GM19239 (cell line): Measurements from ENCODE around the gene CUL4A.
"Not testable (repeated sequence)": the region's sequence is repeated elsewhere in the genome, so short reads cannot be mapped to it uniquely, and the experiment has no call there.

Source experiments
- DNase-seq: peaks from one replicate; pipeline ENCODE4 v3.0.0; 2011; ENCODE audit warnings: low spot score; ENCODE audit not compliant: insufficient read length
- FAIRE-seq: peaks from 2 replicates; lab custom pipeline; 2011; peaks lifted over from hg19 to GRCh38; lab: Jason Lieb, UNC

CUL4A gene

DNA sequence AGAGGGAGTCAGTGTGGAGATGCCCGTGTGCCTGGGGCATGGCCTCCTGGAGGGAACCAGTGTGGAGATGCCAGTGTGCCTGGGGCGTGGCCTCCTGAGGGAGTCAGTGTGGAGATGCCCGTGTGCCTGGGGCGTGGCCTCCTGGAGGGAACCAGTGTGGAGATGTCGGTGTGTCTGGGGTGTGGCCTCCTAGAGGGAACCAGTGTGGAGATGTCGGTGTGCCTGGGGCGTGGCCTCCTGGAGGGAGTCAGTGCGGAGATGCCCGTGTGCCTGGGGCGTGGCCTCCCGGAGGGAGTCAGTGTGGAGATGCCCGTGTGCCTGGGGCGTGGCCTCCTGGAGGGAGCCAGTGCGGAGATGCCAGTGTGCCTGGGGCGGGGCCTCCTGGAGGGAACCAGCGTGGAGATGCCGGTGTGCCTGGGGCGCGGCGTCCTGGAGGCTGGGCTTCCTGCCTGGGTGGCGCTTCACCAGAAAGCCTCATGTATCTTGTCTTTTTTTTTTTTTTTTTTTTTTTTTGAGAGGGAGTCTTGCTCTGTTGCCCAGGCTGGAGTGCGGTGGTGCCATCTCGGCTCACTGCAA, 105.6 kb downstream of the CUL4A start:
- not testable (repeated sequence) for FAIRE-seq

GRCh38 chr13:113315992-113316391, 106.6 kb downstream of the CUL4A start:
- FAIRE-seq (no peak), DNase-seq (no peak)

More for the DNA sequence above, 105.6 kb downstream of the CUL4A start:
- DNase-seq: not testable (repeated sequence)
